Ovary (tissue), 9 donors: Measurements from ENCODE around the gene TNFRSF13B. TPM values are rescaled to one million over a fixed set of nuclear protein-coding genes. Genes with fewer than 3 reads are reported as not detected.

Experiments used
- DNase-seq, 5 donors: peaks; one replicate each; pipeline ENCODE4 v3.0.0-alpha.2; 2019 to 2020
- H3K27ac ChIP-seq, 2 donors: fragments of 200-600 bp; one replicate each; pipeline versions ENCODE4 v1.5.1 to v1.8.0; 2019 to 2022
- H3K27me3 ChIP-seq: fragments of 200-600 bp; one replicate; pipeline ENCODE4 v1.8.0; 2022
- H3K36me3 ChIP-seq: fragments of 200-600 bp; sonication (generic); one replicate; pipeline ENCODE4 v1.5.1; 2019
- H3K4me1 ChIP-seq: one replicate; pipeline ENCODE4 v1.8.1; 2013; ENCODE audit warnings: mild to moderate bottlenecking, moderate library complexity; ENCODE audit not compliant: insufficient read depth
- H3K4me3 ChIP-seq: fragments of 200-600 bp; sonication (generic); one replicate; pipeline ENCODE4 v1.5.1; 2017
- H3K9me3 ChIP-seq, 2 donors: fragments of 200-600 bp in 1 of 2; sonication (generic) in 1 of 2; one replicate each; pipeline versions ENCODE4 v1.5.1 to v1.8.1; 2013 to 2019; ENCODE audit warnings: mild to moderate bottlenecking in 1 of 2, moderate library complexity in 1 of 2
- CTCF ChIP-seq, 3 donors: fragments of 450-650 bp in 2 of 3; fragments of 200-600 bp in 1 of 3; IDR thresholded peaks; one replicate each; pipeline versions ENCODE4 v1.5.1 to v1.8.0; 2016 to 2022; ENCODE audit warnings: antibody characterized with exemption in 3 of 3, mild to moderate bottlenecking in 1 of 3
- EP300 ChIP-seq: sonication (generic); formaldehyde crosslinking; IDR thresholded peaks from one replicate; pipeline ENCODE4 v1.6.1; 2017; ENCODE audit warnings: antibody characterized with exemption
- POLR2A ChIP-seq: fragments of 450-650 bp; IDR thresholded peaks from one replicate; pipeline ENCODE4 v1.6.1; 2017; ENCODE audit warnings: antibody characterized with exemption, mild to moderate bottlenecking, moderate library complexity
- WGBS, 3 donors: extraction: QIAGEN DNeasy Blood & Tissue Kit in 1 of 3; methylation state at CpG; one replicate each; pipeline versions ENCODE4 v1.1.5 to v1.1.7; 2013 to 2017; 5-methylcytosine and 5-hydroxymethylcytosine counted together
- intact Hi-C, 4 donors: fragments of 100-400 bp; cut with DNase I; formaldehyde crosslinking; loops; one replicate each; pipeline versions ENCODE4 v1.11.0 to v1.15.1; 2022 to 2023
- polyA plus RNA-seq, 2 donors: library from polyadenylated mRNA; stranded (reverse); fragments of 200-250 nt in 1 of 2; fragments of 350-450 nt in 1 of 2; fragmentation: Illumina TruSeq in 1 of 2; extraction: RNeasy Lipid Tissue Mini Kit (QIAGEN cat#74804) in 1 of 2; gene quantifications; one replicate each; pipeline ENCODE4 v1.2.3, GENCODE V29; 2013 to 2014
- total RNA-seq, 7 donors: library from RNA; depleted of rRNA in 2 of 7; stranded (reverse); fragments of >200 nt in 2 of 7; fragmentation: NEBNext Ultra II Directional in 3 of 7; extraction: Animal tissue kit (Norgen Biotek cat#: 25700) in 3 of 7; gene quantifications; one replicate each; pipeline versions ENCODE4 v1.1.0 to v1.2.4, GENCODE V29; 2016 to 2023
- donor health status: DM: no; HTN: no; CAD: no; lungs with moderate emphysema.
- donor health status: DM: no; HTN: no; CAD: no.
- donor health status: Bipolar disorder and iron deficiency.
- donor health status: DM: yes; HTN: yes; CAD: no.
- donor health status: DM: no; HTN: no; CAD: no.
- donor health status: DM: yes; HTN: yes; CAD: no.

Gene TNFRSF13B
- total and polyA plus RNA-seq, 9 donors: 0.53 TPM; not detected in 8

- H3K9me3 ChIP-seq: no peaks in the 10 kb centered on the region
- TF ChIP-seq CTCF (IDR thresholded peaks at IDR 0.05) (no peak), POLR2A (no peak), EP300 (no peak)
- H3K27me3 ChIP-seq: no peaks in the 10 kb centered on the region
- no peaks in the 10 kb centered on the region for H3K4me1 ChIP-seq
- intact Hi-C loops: loop anchor here in 1 of 4 donors (10.0 kb wide), 1 partner anchor 64 kb away; no protein-coding TSS in a partner anchor
- H3K36me3 ChIP-seq: no peaks in the 10 kb centered on the region
- no peak overlapping the region for H3K4me3 ChIP-seq
- DNase-seq: no peak
- H3K27ac ChIP-seq: no peak overlapping the region
- WGBS, 3 donors: 74 to 78% (median 76%) methylated on average over 6 of the region's 6 CpGs
Observed at GRCh38 chr17:16918443-16918842, 53.5 kb downstream of the TNFRSF13B start.

GRCh38 chr17:16917671-16918394 is 54.1 kb downstream of the TNFRSF13B start:
- Histone ChIP-seq H3K9me3 (no peaks in the 10 kb centered on the region), H3K36me3 (no peaks in the 10 kb centered on the region), H3K27ac (no peak overlapping the region), H3K27me3 (no peaks in the 10 kb centered on the region), H3K4me1 (no peaks in the 10 kb centered on the region), H3K4me3 (no peak overlapping the region)
- intact Hi-C loops: loop anchor here in 1 of 4 donors (10.0 kb wide), 1 partner anchor 63 kb away; no protein-coding TSS in a partner anchor
- no peak for DNase-seq
- 71 to 76% (median 75%) methylated on average over 7 of the region's 7 CpGs for WGBS, 3 donors
- TF ChIP-seq CTCF (IDR thresholded peaks at IDR 0.05) (no peak), POLR2A (no peak), EP300 (no peak)

DNA sequence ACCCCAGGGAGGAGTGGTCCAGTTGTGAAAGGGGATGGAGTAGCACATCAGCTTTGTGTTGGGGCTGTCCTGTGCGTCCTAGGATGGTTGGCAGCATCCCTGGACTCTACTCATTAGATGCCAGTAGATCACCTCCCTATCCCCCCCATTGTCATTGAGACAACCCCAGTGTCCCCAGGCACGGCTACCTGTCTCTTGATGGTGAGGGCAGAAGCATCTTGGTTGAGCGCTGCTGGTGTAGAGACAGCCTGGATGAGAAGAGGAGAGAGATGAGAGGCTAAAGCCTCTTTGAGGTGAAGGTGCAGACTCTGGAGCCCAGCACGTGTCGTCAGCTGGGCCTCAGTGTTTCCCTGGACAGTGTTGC is 55.4 kb downstream of the TNFRSF13B start:
- intact Hi-C loops: loop anchor here in 1 of 4 donors (10.0 kb wide), 1 partner anchor 62 kb away; no protein-coding TSS in a partner anchor
- DNase-seq: no peak
- 74 to 92% (median 91%) methylated on average over 5 of the region's 5 CpGs for WGBS, 3 donors
- H3K4me1 ChIP-seq: no peaks in the 10 kb centered on the region
- H3K27ac ChIP-seq: no peak overlapping the region
- no peaks in the 10 kb centered on the region for H3K36me3 ChIP-seq
- no peaks in the 10 kb centered on the region for H3K27me3 ChIP-seq
- H3K4me3 ChIP-seq: no peak overlapping the region
- TF ChIP-seq POLR2A (no peak), EP300 (no peak), CTCF (IDR thresholded peaks at IDR 0.05) (no peak)
- H3K9me3 ChIP-seq: no peaks in the 10 kb centered on the region

GRCh38 chr17:16915752-16916556 is 56.0 kb downstream of the TNFRSF13B start:
- no peaks in the 10 kb centered on the region for H3K36me3 ChIP-seq
- TF ChIP-seq CTCF (IDR thresholded peaks at IDR 0.05) (no peak), POLR2A (no peak), EP300 (no peak)
- DNase-seq: no peak
- 53 to 64% (median 58%) methylated on average over 11 of the region's 11 CpGs for WGBS, 3 donors
- H3K27ac ChIP-seq: no peak overlapping the region
- H3K4me1 ChIP-seq: no peaks in the 10 kb centered on the region
- intact Hi-C loops: loop anchor here in 1 of 4 donors (10.0 kb wide), 1 partner anchor 61 kb away; no protein-coding TSS in a partner anchor
- no peaks in the 10 kb centered on the region for H3K27me3 ChIP-seq
- H3K4me3 ChIP-seq: no peak overlapping the region
- H3K9me3 ChIP-seq: no peaks in the 10 kb centered on the region
